Neural cell (in vitro differentiated cells): ENCODE data around the gene UPB1.

ENCODE experiments used
- CTCF ChIP-seq: fragments of 450-650 bp; IDR thresholded peaks from 2 replicates; pipeline ENCODE4 v1.5.1; 2014; ENCODE audit warnings: antibody characterized with exemption, mild to moderate bottlenecking, moderate library complexity; ENCODE audit not compliant: poor library complexity, severe bottlenecking
- TAF1 ChIP-seq: IDR thresholded peaks from 2 replicates; pipeline ENCODE4 v1.6.1; 2012; ENCODE audit warnings: low read depth

GRCh38 chr22:24507716-24508115 lies 12.6 kb downstream of the UPB1 start:
- TF ChIP-seq CTCF (no peak), TAF1 (no peak)
